Activated CD4-positive, alpha-beta memory T cell treated with anti-CD3 and anti-CD28 coated beads, Interleukin-2, amount 10 ng/mL, durations not matched to agents 7 days and 5 days (primary cell): ENCODE data around the gene LGALS9. TPM values are rescaled to one million over a fixed set of nuclear protein-coding genes. Genes with fewer than 3 reads are reported as not detected.

Source experiments
- CTCF ChIA-PET: fragments of 350-600 bp; sonication (Branson Sonifier 250); formaldehyde crosslinking; loops from one replicate; lab custom pipeline; 2021; ENCODE audit warnings: antibody characterized with exemption, inconsistent platforms; lab: Charles Lee
- POLR2A ChIA-PET: fragments of 350-600 bp; sonication (Branson Sonifier 250); formaldehyde crosslinking; loops from one replicate; lab custom pipeline; 2021; ENCODE audit warnings: antibody characterized with exemption; lab: Charles Lee
- DNase-seq: peaks from one replicate; pipeline ENCODE4 v3.0.0-alpha.2; 2020
- H3K27ac Mint-ChIP-seq: one replicate; pipeline ENCODE4 v1.8.0; 2021; ENCODE audit warnings: mild to moderate bottlenecking, mixed read lengths
- H3K27me3 Mint-ChIP-seq: one replicate; pipeline ENCODE4 v1.8.0; 2021; ENCODE audit warnings: mixed read lengths
- H3K36me3 Mint-ChIP-seq: one replicate; pipeline ENCODE4 v1.8.0; 2021; ENCODE audit warnings: low read depth, mixed read lengths
- H3K4me1 Mint-ChIP-seq: one replicate; pipeline ENCODE4 v1.8.0; 2021; ENCODE audit warnings: mixed read lengths
- H3K4me3 Mint-ChIP-seq: one replicate; pipeline ENCODE4 v1.8.0; 2021; ENCODE audit warnings: mild to moderate bottlenecking, mixed read lengths
- H3K9me3 Mint-ChIP-seq: one replicate; pipeline ENCODE4 v1.8.0; 2021; ENCODE audit warnings: mixed read lengths
- total RNA-seq, 2 experiments: library from RNA; stranded (reverse); gene quantifications; one replicate each; pipeline ENCODE4 v1.2.3, GENCODE V29; 2021

The LGALS9 gene
- total RNA-seq, 2 experiments from 2014 or later = 238 to 240 TPM

DNA sequence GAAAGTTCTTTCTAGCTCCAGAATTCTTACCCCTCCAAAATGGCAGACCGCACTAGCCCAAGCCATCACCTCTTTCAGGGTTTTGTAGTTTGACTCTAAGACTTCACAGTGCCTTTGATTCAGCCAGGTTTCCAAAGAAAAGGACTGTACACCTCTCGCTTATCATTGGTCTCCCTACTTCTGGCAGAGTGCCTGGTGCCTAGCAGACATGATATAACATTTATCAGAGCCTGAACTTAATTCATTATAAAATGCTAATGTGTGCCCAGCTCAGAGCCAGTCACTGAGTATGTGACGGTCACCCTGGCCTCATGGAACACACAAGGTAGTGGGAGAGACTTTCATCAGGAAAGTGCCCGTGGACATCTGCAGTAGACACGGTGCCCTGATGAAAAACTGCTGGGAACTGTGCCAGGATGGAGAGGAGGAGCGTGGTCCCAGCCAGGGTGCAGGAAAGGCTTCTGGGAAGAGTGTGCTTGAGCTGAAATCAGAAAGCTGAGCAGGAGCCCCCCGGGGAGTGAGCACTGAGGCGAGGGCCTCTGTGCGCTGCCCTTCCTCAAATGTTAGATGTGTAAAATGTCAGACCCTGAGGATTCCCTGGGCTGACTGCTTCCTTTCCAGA is 34.3 kb upstream of the LGALS9 start:
- ChIA-PET CTCF (interaction anchor here (0.6 to 0.7 kb wide), 4 partner anchors 48 to 360 kb away, joined by 3 to 4 read pairs (median 3); partner anchors contain the start of gene KSR1), POLR2A (no interaction called here)
- peaks cover 18% of the 10 kb centered on the region for H3K4me1 Mint-ChIP-seq
- H3K4me3 Mint-ChIP-seq = no peak overlapping the region
- no peak for DNase-seq
- H3K36me3 Mint-ChIP-seq = peaks cover 21% of the 10 kb centered on the region
- H3K9me3 Mint-ChIP-seq = no peaks in the 10 kb centered on the region
- H3K27me3 Mint-ChIP-seq = no peaks in the 10 kb centered on the region
- H3K27ac Mint-ChIP-seq = no peak overlapping the region

DNA sequence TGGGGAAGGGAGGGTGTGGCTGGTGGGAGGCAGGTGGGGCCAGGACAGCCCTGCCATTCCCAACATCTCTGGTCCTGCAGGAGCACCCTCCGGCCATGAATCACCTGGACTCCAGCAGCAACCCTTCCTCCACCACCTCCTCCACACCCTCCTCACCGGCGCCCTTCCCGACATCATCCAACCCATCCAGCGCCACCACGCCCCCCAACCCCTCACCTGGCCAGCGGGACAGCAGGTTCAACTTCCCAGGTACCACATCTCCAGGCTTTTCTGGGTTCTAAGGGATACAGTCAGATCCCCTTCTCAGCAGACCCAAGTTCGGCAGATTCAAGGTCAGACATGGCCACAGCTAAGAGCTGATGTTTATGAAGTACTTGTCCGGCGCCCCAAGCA is 33.8 kb upstream of the LGALS9 start:
- POLR2A ChIA-PET = no interaction called here
- peaks cover 19% of the 10 kb centered on the region for H3K4me1 Mint-ChIP-seq
- H3K27ac Mint-ChIP-seq = no peak overlapping the region
- H3K9me3 Mint-ChIP-seq = no peaks in the 10 kb centered on the region
- CTCF ChIA-PET = interaction anchor here (1.6 kb wide), 2 partner anchors 11 to 361 kb away, joined by 4 read pairs; no protein-coding TSS in a partner anchor
- no peak for DNase-seq
- H3K27me3 Mint-ChIP-seq = no peaks in the 10 kb centered on the region
- H3K36me3 Mint-ChIP-seq = peaks cover 19% of the 10 kb centered on the region
- no peak overlapping the region for H3K4me3 Mint-ChIP-seq

DNA sequence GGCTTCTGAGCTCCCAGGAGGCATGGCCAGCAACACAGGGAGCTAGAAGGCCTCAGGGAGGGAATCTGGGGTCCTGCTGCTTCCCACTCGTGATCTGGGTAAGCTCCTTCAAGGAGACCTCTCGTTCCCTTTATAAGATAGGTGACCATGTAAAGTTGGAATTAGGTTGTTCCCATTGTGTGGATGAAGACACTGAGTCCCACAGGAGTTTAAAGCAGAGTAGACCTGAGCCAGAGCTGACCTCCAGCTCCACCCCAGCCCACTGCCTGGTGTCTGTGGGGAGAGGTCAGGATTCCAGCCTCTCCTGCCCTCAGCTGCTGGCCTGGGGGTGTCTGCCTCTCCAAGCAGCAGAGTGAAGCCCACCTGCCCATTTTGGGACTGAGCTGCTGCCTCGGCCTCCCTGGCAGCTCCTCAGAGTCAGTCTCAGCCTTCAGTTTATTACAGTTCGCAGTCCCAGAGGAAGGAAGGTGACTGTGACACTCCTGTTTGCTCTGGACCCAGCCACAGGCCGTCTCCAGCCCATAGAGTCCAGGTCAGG is 33.1 kb upstream of the LGALS9 start:
- Mint-ChIP-seq H3K27ac (no peak overlapping the region), H3K4me3 (no peak overlapping the region), H3K9me3 (no peaks in the 10 kb centered on the region), H3K36me3 (peaks cover 15% of the 10 kb centered on the region), H3K4me1 (peaks cover 20% of the 10 kb centered on the region), H3K27me3 (no peaks in the 10 kb centered on the region)
- no peak for DNase-seq
- CTCF ChIA-PET = interaction anchor here (0.8 to 5.4 kb wide), 7 partner anchors 9 to 370 kb away, joined by 4 to 73 read pairs (median 4); no protein-coding TSS in a partner anchor
- POLR2A ChIA-PET = no interaction called here

DNA sequence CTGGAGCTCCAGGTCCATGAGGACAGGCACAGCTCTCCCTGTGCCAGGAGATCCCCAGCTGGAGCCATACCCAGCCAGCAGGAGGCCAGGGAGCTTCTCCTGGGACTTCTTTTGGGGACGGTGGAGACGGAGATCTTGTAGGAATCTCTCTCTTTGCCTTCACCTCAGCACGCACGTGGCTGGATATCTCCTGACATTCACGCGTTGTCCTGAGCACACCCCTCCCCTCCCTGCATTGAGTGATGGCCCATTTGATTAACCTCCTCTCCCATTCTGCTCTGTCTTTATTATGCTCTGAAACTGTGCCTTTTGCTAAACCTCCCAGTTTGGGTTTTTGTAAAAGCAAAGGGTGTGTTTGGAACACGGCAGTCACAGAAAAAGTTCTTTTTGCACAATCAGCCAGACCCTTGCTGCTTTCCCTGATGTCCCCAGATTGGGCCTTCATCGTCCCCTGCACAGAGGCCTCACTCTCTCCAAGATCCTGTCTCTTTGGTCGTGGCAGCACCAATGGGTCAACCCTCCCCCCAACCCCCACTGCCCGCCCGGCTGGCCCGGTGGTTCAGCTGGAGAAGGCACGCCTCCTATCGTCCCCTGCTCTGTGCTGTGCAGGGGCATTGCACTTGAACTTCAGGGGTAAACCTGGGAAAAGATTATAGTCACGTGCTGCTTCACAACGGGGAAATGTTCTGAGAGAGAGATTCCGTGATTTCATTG is 32.5 kb upstream of the LGALS9 start:
- DNase-seq = no peak
- Mint-ChIP-seq H3K9me3 (no peaks in the 10 kb centered on the region), H3K27ac (no peak overlapping the region), H3K36me3 (peaks cover 17% of the 10 kb centered on the region), H3K4me1 (peaks cover 21% of the 10 kb centered on the region), H3K4me3 (no peak overlapping the region), H3K27me3 (no peaks in the 10 kb centered on the region)
- ChIA-PET POLR2A (no interaction called here), CTCF (interaction anchor here (0.8 to 5.4 kb wide), 15 partner anchors 10 to 371 kb away, joined by 3 to 73 read pairs (median 7); partner anchors contain the start of gene KSR1)

DNA sequence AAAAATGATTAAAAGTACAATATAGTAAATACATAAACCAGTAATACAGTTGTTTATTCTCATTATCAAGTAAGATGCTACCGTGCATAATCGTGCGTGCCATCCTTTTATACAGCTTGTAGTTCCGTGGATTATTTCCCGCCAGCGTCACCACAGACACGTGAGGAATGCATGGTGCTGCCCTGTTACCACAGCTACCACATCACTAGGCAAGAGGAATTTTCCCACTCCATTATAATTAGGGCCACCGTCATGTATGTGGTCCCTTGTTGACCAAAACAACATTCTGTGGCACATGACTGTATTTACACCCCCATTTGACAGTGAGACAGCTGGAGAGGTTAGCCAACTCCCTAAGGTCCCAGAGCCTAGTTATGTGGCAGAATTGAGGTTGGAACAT is 30.5 kb upstream of the LGALS9 start:
- peaks cover 15% of the 10 kb centered on the region for H3K36me3 Mint-ChIP-seq
- H3K4me1 Mint-ChIP-seq = peaks cover 15% of the 10 kb centered on the region
- H3K4me3 Mint-ChIP-seq = no peak overlapping the region
- CTCF ChIA-PET = interaction anchor here (0.7 to 5.4 kb wide), 44 partner anchors 9 to 363 kb away, joined by 3 to 100 read pairs (median 6); partner anchors contain the start of genes KSR1 and WSB1
- no peak overlapping the region for H3K27ac Mint-ChIP-seq
- H3K9me3 Mint-ChIP-seq = no peaks in the 10 kb centered on the region
- H3K27me3 Mint-ChIP-seq = no peaks in the 10 kb centered on the region
- POLR2A ChIA-PET = interaction anchor here (0.9 to 3.0 kb wide), 7 partner anchors 38 to 364 kb away, joined by 3 to 19 read pairs (median 3); partner anchors contain the start of genes KSR1 and WSB1
- DNase-seq = no peak

DNA sequence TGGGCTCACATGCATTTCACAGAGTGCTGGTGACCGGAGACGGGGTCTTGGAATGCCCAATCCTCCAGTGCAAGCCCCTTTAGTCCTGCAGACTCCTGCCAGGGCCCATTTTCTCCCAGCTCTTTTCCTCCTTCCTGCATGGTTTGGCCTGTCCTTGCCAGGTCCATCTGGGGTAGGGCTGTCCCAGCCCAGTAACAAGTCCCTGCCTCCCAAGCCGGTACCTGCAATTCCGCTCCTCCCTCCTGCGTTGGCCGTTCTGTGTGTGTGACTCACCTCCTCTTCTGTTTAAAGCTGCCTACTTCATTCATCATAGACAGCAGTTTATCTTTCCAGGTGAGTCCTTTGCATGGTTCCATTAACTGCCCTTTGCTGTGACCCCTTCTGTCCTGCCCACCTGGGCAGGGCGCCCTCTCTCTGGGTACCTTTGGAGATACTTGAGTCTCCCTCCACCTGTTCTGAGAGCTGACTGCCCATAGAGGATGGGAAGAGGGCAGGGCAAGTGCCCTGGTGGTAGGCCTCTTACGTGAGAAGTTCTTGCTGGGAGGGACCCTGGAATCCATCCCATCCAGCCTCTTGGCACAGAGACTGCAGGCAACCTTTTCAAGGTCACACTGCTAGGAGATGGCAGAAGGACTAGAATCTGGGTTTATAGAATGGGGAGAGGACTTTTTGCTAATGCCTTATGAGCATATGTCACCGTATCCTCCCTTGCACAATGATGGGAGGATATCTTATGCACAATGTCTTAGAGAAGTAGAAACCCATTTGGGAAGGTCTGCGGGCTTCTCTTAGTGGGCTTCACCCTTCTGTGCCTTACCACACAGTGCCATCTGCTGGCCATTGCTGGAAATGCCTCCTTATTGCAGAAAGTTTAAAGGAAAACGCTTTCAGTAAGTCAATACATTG is 29.7 kb upstream of the LGALS9 start:
- peaks cover 15% of the 10 kb centered on the region for H3K36me3 Mint-ChIP-seq
- ChIA-PET CTCF (interaction anchor here (0.7 to 5.4 kb wide), 37 partner anchors 13 to 395 kb away, joined by 3 to 100 read pairs (median 5); partner anchors contain the start of genes KSR1 and WSB1), POLR2A (interaction anchor here (0.7 to 3.0 kb wide), 3 partner anchors 49 to 365 kb away, joined by 3 to 19 read pairs (median 3); partner anchors contain the start of gene KSR1)
- H3K27ac Mint-ChIP-seq = no peak overlapping the region
- DNase-seq = peak; percentile 82
- H3K9me3 Mint-ChIP-seq = no peaks in the 10 kb centered on the region
- peaks cover 11% of the 10 kb centered on the region for H3K4me1 Mint-ChIP-seq
- no peak overlapping the region for H3K4me3 Mint-ChIP-seq
- H3K27me3 Mint-ChIP-seq = no peaks in the 10 kb centered on the region

DNA sequence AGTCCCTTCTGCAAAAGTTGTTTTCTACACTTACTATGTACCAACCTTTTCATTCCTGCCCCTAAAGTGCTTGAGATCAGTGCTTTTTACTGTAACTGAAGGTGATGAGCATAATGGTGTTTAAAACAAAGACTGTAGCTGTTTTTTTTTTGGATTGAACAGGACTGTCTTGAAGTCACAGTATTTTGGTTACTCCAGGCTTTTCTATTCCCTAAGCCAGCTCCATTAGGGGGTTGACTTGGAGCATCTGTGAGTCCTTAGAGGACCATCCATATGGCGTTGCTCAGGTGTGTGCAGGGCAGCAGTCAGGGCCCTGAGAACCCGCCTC is 29.0 kb upstream of the LGALS9 start:
- H3K27me3 Mint-ChIP-seq = no peaks in the 10 kb centered on the region
- peaks cover 15% of the 10 kb centered on the region for H3K36me3 Mint-ChIP-seq
- ChIA-PET POLR2A (interaction anchor here (0.7 to 3.0 kb wide), 3 partner anchors 9 to 146 kb away, joined by 3 to 19 read pairs (median 3); partner anchors contain the start of gene KSR1), CTCF (interaction anchor here (0.8 to 5.4 kb wide), 31 partner anchors 12 to 396 kb away, joined by 3 to 100 read pairs (median 4); partner anchors contain the start of gene KSR1)
- no peak overlapping the region for H3K27ac Mint-ChIP-seq
- no peak overlapping the region for H3K4me3 Mint-ChIP-seq
- H3K9me3 Mint-ChIP-seq = no peaks in the 10 kb centered on the region
- peaks cover 11% of the 10 kb centered on the region for H3K4me1 Mint-ChIP-seq
- no peak for DNase-seq

DNA sequence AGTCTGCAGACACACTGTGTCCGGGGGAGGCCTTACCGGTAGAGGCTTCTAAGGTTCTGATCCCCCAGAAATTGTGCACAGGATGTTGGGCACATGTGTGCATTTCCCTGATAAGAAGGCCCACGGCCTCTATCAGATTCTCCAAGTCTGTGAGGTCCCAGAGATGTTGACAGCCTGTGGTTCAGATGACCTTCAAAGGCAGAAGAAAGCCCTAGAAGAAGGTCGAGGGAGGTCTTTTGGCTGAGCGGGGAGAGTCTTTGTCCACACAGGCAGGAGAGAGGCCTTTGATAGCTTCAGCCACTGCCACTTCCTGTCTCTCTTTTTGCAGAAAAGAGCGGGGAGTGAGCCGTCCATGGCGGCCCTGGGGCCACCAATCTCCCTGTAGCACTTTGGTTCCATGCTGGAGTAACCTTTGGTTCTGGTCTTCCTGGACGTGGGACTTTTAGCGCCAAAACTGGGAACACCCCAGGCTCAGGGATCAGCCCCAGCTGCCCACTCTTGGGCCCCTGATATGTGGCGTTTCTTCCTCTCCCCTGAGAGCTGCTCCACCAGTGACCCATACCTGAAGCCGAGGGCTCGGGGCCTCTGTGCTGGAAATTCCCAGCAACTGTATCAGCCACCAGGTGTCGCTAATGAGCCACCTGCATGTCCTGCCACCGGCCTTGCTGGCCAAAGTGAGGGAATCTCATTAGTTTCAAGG is 28.1 kb upstream of the LGALS9 start:
- ChIA-PET POLR2A (interaction anchor here (0.9 kb wide), 2 partner anchors 9 to 48 kb away, joined by 3 to 5 read pairs; no protein-coding TSS in a partner anchor), CTCF (interaction anchor here (0.8 to 5.4 kb wide), 25 partner anchors 11 to 396 kb away, joined by 3 to 100 read pairs (median 5); partner anchors contain the start of genes KSR1 and LGALS9)
- H3K9me3 Mint-ChIP-seq = no peaks in the 10 kb centered on the region
- peak; percentile 73 for DNase-seq
- H3K4me3 Mint-ChIP-seq = no peak overlapping the region
- H3K27ac Mint-ChIP-seq = no peak overlapping the region
- no peaks in the 10 kb centered on the region for H3K27me3 Mint-ChIP-seq
- peaks cover 11% of the 10 kb centered on the region for H3K4me1 Mint-ChIP-seq
- peaks cover 16% of the 10 kb centered on the region for H3K36me3 Mint-ChIP-seq

DNA sequence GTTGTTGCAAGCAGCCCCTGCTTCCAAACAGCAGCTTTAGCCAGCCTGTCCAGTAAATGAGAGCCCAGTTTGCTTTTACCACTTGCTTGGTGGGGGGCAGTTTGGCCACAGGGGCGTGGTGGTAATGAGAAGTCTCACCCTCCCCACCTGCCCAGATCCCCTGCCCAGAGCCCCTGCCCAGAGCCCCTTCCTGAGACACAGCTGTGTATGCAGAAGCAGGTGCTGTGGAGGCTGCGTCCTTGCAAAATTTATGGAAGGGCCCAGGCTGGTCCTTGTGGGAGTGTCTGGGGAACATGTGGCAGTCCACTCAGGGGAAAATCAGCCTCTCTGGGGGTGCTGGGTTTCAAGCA is 27.6 kb upstream of the LGALS9 start:
- no peak overlapping the region for H3K4me3 Mint-ChIP-seq
- H3K27ac Mint-ChIP-seq = no peak overlapping the region
- peaks cover 11% of the 10 kb centered on the region for H3K4me1 Mint-ChIP-seq
- DNase-seq = no peak
- CTCF ChIA-PET = interaction anchor here (0.9 to 5.0 kb wide), 14 partner anchors 11 to 366 kb away, joined by 3 to 100 read pairs (median 4); partner anchors contain the start of gene LGALS9
- H3K27me3 Mint-ChIP-seq = no peaks in the 10 kb centered on the region
- H3K36me3 Mint-ChIP-seq = peaks cover 21% of the 10 kb centered on the region
- POLR2A ChIA-PET = interaction anchor here (0.9 kb wide), 1 partner anchor 48 kb away, joined by 5 read pairs; no protein-coding TSS in a partner anchor
- no peaks in the 10 kb centered on the region for H3K9me3 Mint-ChIP-seq

DNA sequence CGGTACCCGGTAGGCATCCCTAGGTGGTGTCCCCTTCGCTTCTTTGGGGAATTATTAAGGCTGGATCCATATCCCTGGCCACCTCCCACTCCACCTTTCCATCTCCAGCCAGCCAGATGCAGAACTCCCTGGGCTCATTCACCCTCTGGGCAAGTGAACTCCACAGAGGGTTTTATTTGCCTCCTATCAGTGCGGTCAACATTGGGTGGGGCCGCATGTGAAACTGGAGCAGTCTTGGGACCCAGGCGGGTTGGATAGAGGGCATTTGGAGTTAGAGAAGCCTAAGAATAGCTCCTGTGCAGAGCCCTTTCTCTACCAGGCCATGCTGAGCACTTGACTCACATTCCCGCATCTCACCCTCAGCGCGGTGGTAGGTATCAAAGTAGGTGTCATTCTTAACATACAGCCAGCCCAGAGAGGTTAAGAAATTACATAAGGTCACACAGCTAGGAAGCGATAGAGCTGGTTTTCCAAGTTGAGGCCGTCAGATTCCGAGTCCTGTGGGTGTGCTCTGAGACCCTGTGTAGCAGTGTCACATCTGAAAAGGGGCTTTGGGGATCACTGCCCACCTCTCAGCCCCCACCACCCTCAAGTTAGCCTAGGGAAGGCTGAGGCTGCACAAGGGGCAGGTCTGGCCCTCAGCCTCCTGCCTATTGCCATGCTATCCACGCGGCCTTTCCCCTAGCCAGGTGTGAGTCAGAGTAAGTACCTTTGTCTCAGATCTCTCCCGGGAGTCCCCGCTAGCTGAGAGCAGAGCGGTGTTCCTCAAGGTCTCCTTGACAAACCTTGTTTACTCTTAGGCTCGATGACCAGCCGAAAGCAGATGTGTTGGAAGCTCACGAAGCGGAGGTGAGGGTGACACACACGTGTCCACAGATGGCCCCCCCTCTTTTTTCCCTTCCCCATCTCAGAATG is 26.9 kb upstream of the LGALS9 start:
- Mint-ChIP-seq H3K9me3 (no peaks in the 10 kb centered on the region), H3K27ac (no peak overlapping the region), H3K4me3 (no peak overlapping the region), H3K4me1 (peaks cover 11% of the 10 kb centered on the region), H3K27me3 (no peaks in the 10 kb centered on the region), H3K36me3 (peaks cover 23% of the 10 kb centered on the region)
- no peak for DNase-seq
- ChIA-PET POLR2A (interaction anchor here (1.6 kb wide), 1 partner anchor 28 kb away, joined by 3 read pairs; no protein-coding TSS in a partner anchor), CTCF (interaction anchor here (1.1 to 5.0 kb wide), 10 partner anchors 10 to 367 kb away, joined by 3 to 100 read pairs (median 4); partner anchors contain the start of gene LGALS9)
